GM23338 (cell line): ENCODE results near the gene CORO2A. TPM values are rescaled to one million over a fixed set of nuclear protein-coding genes. Genes with fewer than 3 reads are reported as not detected.

ENCODE experiments used
- ATAC-seq: fragments of 200-7000 bp; cut with Tn5 transposase; 3 replicates; pipeline ENCODE4 v1.9.1; 2020
- DNase-seq: peaks from one replicate; pipeline ENCODE4 v3.0.0-alpha.2; 2015; ENCODE audit warnings: low spot score
- H2AFZ ChIP-seq: fragments of 200-600 bp; sonication (generic); 2 replicates; pipeline ENCODE4 v1.8.0; 2016; ENCODE audit warnings: antibody characterized with exemption, mild to moderate bottlenecking, moderate library complexity
- H3F3A ChIP-seq: fragments of 200-600 bp; sonication (generic); replicated peaks from 2 replicates; pipeline ENCODE4 v1.8.0; 2017; ENCODE audit warnings: antibody characterized with exemption, mixed run types, low read depth
- H3K27ac ChIP-seq: fragments of 200-600 bp; sonication (generic); 2 replicates; pipeline ENCODE4 v1.6.1; 2016; ENCODE audit warnings: low read depth
- H3K27me3 ChIP-seq: fragments of 200-600 bp; sonication (generic); 2 replicates; pipeline ENCODE4 v1.8.0; 2016; ENCODE audit warnings: mild to moderate bottlenecking, mixed run types, moderate library complexity; ENCODE audit not compliant: insufficient read depth
- H3K36me3 ChIP-seq: fragments of 200-600 bp; sonication (generic); 2 replicates; pipeline ENCODE4 v1.8.0; 2016; ENCODE audit warnings: mild to moderate bottlenecking; ENCODE audit not compliant: insufficient read depth
- H3K4me1 ChIP-seq: fragments of 200-600 bp; sonication (generic); 2 replicates; pipeline ENCODE4 v1.8.0; 2016; ENCODE audit warnings: mild to moderate bottlenecking, moderate library complexity; ENCODE audit not compliant: insufficient read depth
- H3K4me2 ChIP-seq: fragments of 200-600 bp; sonication (generic); 2 replicates; pipeline ENCODE4 v1.7.1; 2017; ENCODE audit warnings: mixed run types
- H3K4me3 ChIP-seq: fragments of 200-600 bp; sonication (generic); 2 replicates; pipeline ENCODE4 v1.6.1; 2016; ENCODE audit warnings: mixed run types
- H3K79me2 ChIP-seq: fragments of 200-600 bp; sonication (generic); replicated peaks from 2 replicates; pipeline ENCODE4 v1.8.0; 2017; ENCODE audit warnings: mild to moderate bottlenecking; ENCODE audit not compliant: insufficient read depth
- H3K9me2 ChIP-seq: fragments of 200-600 bp; sonication (generic); 2 replicates; pipeline ENCODE4 v1.8.0; 2017; ENCODE audit not compliant: insufficient read depth
- H4K20me1 ChIP-seq: fragments of 200-600 bp; sonication (generic); replicated peaks from 2 replicates; pipeline ENCODE4 v1.8.0; 2017; ENCODE audit warnings: mild to moderate bottlenecking; ENCODE audit not compliant: insufficient read depth
- H3K27ac Mint-ChIP-seq: 2 replicates; pipeline ENCODE4 v1.8.0; 2020; ENCODE audit warnings: inconsistent platforms, mild to moderate bottlenecking, moderate library complexity, mixed read lengths
- H3K27me3 Mint-ChIP-seq: 3 replicates; pipeline ENCODE4 v1.8.0; 2022; ENCODE audit warnings: low read depth, mild to moderate bottlenecking, moderate library complexity, mixed read lengths, inconsistent platforms; ENCODE audit not compliant: insufficient read depth, poor library complexity
- H3K36me3 Mint-ChIP-seq: 3 replicates; pipeline ENCODE4 v1.8.0; 2021; ENCODE audit warnings: low read depth, mild to moderate bottlenecking, inconsistent platforms, moderate library complexity, mixed read lengths
- H3K4me1 Mint-ChIP-seq: 3 replicates; pipeline ENCODE4 v1.8.0; 2020; ENCODE audit warnings: mild to moderate bottlenecking, inconsistent platforms, mixed read lengths
- H3K4me3 Mint-ChIP-seq: 3 replicates; pipeline ENCODE4 v1.8.0; 2021; ENCODE audit warnings: moderate library complexity, mild to moderate bottlenecking, inconsistent platforms, mixed read lengths
- H3K9me3 Mint-ChIP-seq: 3 replicates; pipeline ENCODE4 v1.8.0; 2020; ENCODE audit warnings: moderate library complexity, mild to moderate bottlenecking, inconsistent platforms, mixed read lengths
- CREB1 ChIP-seq: fragments of 250-450 bp; sonication (Bioruptor Pico); IDR thresholded peaks from 2 replicates; pipeline ENCODE4 v1.5.0; 2020; ENCODE audit warnings: low read depth, mild to moderate bottlenecking, moderate library complexity
- ETS1 ChIP-seq: IDR thresholded peaks from 2 replicates; pipeline ENCODE4 v1.6.1; 2016; ENCODE audit warnings: antibody characterized with exemption
- EZH2phosphoT487 ChIP-seq: fragments of 200-600 bp; sonication (generic); IDR thresholded peaks from one replicate; pipeline ENCODE4 v1.8.1; 2018; ENCODE audit warnings: antibody characterized with exemption; ENCODE audit not compliant: unreplicated experiment
- JUNB ChIP-seq: IDR thresholded peaks from one replicate; pipeline ENCODE4 v1.6.1; 2016; ENCODE audit warnings: antibody characterized with exemption; ENCODE audit not compliant: unreplicated experiment
- NANOG ChIP-seq: IDR thresholded peaks from 2 replicates; pipeline ENCODE4 v1.6.1; 2016; ENCODE audit warnings: antibody characterized with exemption, borderline replicate concordance
- POLR2AphosphoS5 ChIP-seq: IDR thresholded peaks from 2 replicates; pipeline ENCODE4 v1.6.1; 2016; ENCODE audit warnings: antibody characterized with exemption, low read depth
- REST ChIP-seq: IDR thresholded peaks from one replicate; pipeline ENCODE4 v1.6.1; 2018; ENCODE audit warnings: antibody characterized with exemption; ENCODE audit not compliant: unreplicated experiment
- STAT1 ChIP-seq: IDR thresholded peaks from one replicate; pipeline ENCODE4 v1.6.1; 2016; ENCODE audit warnings: antibody characterized with exemption; ENCODE audit not compliant: unreplicated experiment
- ZNF462 ChIP-seq: fragments of 250-450 bp; sonication (Bioruptor Pico); IDR thresholded peaks from 2 replicates; pipeline ENCODE4 v1.5.0; 2020; ENCODE audit warnings: mild to moderate bottlenecking, moderate library complexity
- polyA plus RNA-seq: library from polyadenylated mRNA; unstranded; fragments of >200 nt; fragmentation: Nextera tagmentation; extraction: Ambion mirVana; gene quantifications from 2 replicates; pipeline ENCODE4 v1.2.1, GENCODE V29; 2016
- total RNA-seq: library from RNA; depleted of rRNA; stranded (reverse); fragments of >200 nt; shearing (Covaris generic); gene quantifications from 2 replicates; pipeline ENCODE4 v1.2.3, GENCODE V29; 2014

The CORO2A gene
- total and polyA plus RNA-seq, 2 experiments from 2014 or later: 12.9 to 27.6 TPM

GRCh38 chr9:98129451-98129881 lies 63.0 kb downstream of the CORO2A start:
- H3F3A ChIP-seq: no peaks in the 10 kb centered on the region
- no peak overlapping the region; the same call in 1 of the 2 replicates for H3K27ac Mint-ChIP-seq
- no peak for ATAC-seq

GRCh38 chr9:98128316-98128715 lies 64.1 kb downstream of the CORO2A start:
- ATAC-seq: no peak
- TF ChIP-seq NANOG: no peak
- no peak for TF ChIP-seq EZH2phosphoT487
- TF ChIP-seq POLR2AphosphoS5: no peak
- TF ChIP-seq ETS1: no peak
- TF ChIP-seq CREB1 (CRISPR knock-in tag): no peak
- no peak for TF ChIP-seq REST
- TF ChIP-seq JUNB: no peak
- TF ChIP-seq ZNF462 (CRISPR knock-in tag): no peak
- no peak for TF ChIP-seq STAT1

More at GRCh38 chr9:98129451-98129881, 63.0 kb downstream of the CORO2A start:
- H3K4me1 ChIP-seq: no peaks in the 10 kb centered on the region
- no peak for DNase-seq
- no peaks in the 10 kb centered on the region for H3K27me3 ChIP-seq
- no peaks in the 10 kb centered on the region for H3K9me3 Mint-ChIP-seq
- peaks cover 38% of the 10 kb centered on the region for H3K36me3 Mint-ChIP-seq
- no peak overlapping the region for H3K4me3 ChIP-seq
- no peak overlapping the region for H2AFZ ChIP-seq
- no peak overlapping the region; the same call in 2 of the 3 replicates for H3K4me3 Mint-ChIP-seq
- no peak overlapping the region for H3K27ac ChIP-seq
- peaks cover 6% of the 10 kb centered on the region for H3K27me3 Mint-ChIP-seq
- no peaks in the 10 kb centered on the region for H3K9me2 ChIP-seq
- H3K4me2 ChIP-seq: no peak overlapping the region
- peaks cover 12% of the 10 kb centered on the region for H3K4me1 Mint-ChIP-seq
- no peaks in the 10 kb centered on the region for H4K20me1 ChIP-seq
- peaks cover under 1% of the 10 kb centered on the region; the same call in 1 of the 2 replicates for H3K36me3 ChIP-seq
- H3K79me2 ChIP-seq: no peaks in the 10 kb centered on the region
- TF ChIP-seq POLR2AphosphoS5 (no peak), NANOG (no peak), EZH2phosphoT487 (no peak)

More at GRCh38 chr9:98128316-98128715, 64.1 kb downstream of the CORO2A start:
- Histone ChIP-seq H2AFZ (no peak overlapping the region), H3K9me2 (no peaks in the 10 kb centered on the region), H3K4me3 (no peak overlapping the region), H4K20me1 (no peaks in the 10 kb centered on the region), H3K4me2 (no peak overlapping the region), H3K27ac (no peak overlapping the region), H3F3A (no peaks in the 10 kb centered on the region), H3K36me3 (0 out of 2 replicates have a peak, but pooled peaks cover 4% of the 10 kb centered on the region), H3K4me1 (no peaks in the 10 kb centered on the region), H3K79me2 (no peaks in the 10 kb centered on the region), H3K27me3 (no peaks in the 10 kb centered on the region)
- H3K36me3 Mint-ChIP-seq: peaks cover 34% of the 10 kb centered on the region
- H3K4me1 Mint-ChIP-seq: peaks cover 10% of the 10 kb centered on the region
- H3K4me3 Mint-ChIP-seq: no peak overlapping the region
- DNase-seq: no peak
- H3K9me3 Mint-ChIP-seq: no peaks in the 10 kb centered on the region
- no peak overlapping the region for H3K27ac Mint-ChIP-seq
- peaks cover 6% of the 10 kb centered on the region for H3K27me3 Mint-ChIP-seq
